PC-3 (cell line): ENCODE results near the gene ALKBH3. TPM values are rescaled to one million over a fixed set of nuclear protein-coding genes. Genes with fewer than 3 reads are reported as not detected.

Experiments
- ATAC-seq: fragments of 200-7000 bp; cut with Tn5 transposase; 2 replicates; pipeline ENCODE4 v1.9.1; 2020; ENCODE audit warnings: mild to moderate bottlenecking, moderate library complexity
- BruUV-seq: library from RNA; stranded (reverse); fragments of 400-500 nt; replicated peaks from 2 replicates; lab custom pipeline; 2021; lab: Mats Ljungman, UMichigan
- CTCF ChIA-PET: fragments of 300-600 bp; sonication (Branson Sonifier 250); formaldehyde crosslinking; loops from one replicate; lab custom pipeline; 2022; ENCODE audit warnings: antibody characterized with exemption; lab: Charles Lee
- POLR2A ChIA-PET: fragments of 300-600 bp; sonication (Branson Sonifier 250); formaldehyde crosslinking; loops from one replicate; lab custom pipeline; 2022; ENCODE audit warnings: antibody characterized with exemption; ENCODE audit not compliant: unreplicated experiment; lab: Charles Lee
- DNase-seq: peaks from one replicate; pipeline ENCODE4 v3.0.0-alpha.2; 2015
- H2AFZ ChIP-seq: fragments of 300-600 bp; sonication (generic); 2 replicates; pipeline ENCODE4 v1.6.0; 2016; ENCODE audit warnings: antibody characterized with exemption, low read length
- H3F3A ChIP-seq: fragments of 300-600 bp; sonication (generic); one replicate; pipeline ENCODE4 v1.6.0; 2017; ENCODE audit warnings: antibody characterized with exemption, low read length, control low read depth, mild to moderate bottlenecking; ENCODE audit not compliant: unreplicated experiment
- H3K27ac ChIP-seq: fragments of 300-600 bp; sonication (generic); 2 replicates; pipeline ENCODE4 v1.5.1; 2016; ENCODE audit warnings: mild to moderate bottlenecking, low read length
- H3K27me3 ChIP-seq: fragments of 300-600 bp; sonication (generic); 2 replicates; pipeline ENCODE4 v1.6.1; 2016; ENCODE audit warnings: low read length, mixed read lengths
- H3K36me3 ChIP-seq: fragments of 300-600 bp; sonication (generic); 2 replicates; pipeline ENCODE4 v1.6.1; 2016; ENCODE audit warnings: low read depth, mixed run types, low read length, mixed read lengths
- H3K4me1 ChIP-seq: fragments of 300-600 bp; sonication (generic); 2 replicates; pipeline ENCODE4 v1.5.1; 2016; ENCODE audit warnings: low read length; ENCODE audit not compliant: insufficient read depth
- H3K4me2 ChIP-seq: fragments of 300-600 bp; sonication (generic); 2 replicates; pipeline ENCODE4 v1.6.0; 2016; ENCODE audit warnings: low read length
- H3K4me3 ChIP-seq: fragments of 300-600 bp; sonication (generic); 2 replicates; pipeline ENCODE4 v1.5.1; 2016; ENCODE audit warnings: mild to moderate bottlenecking, low read length, mixed read lengths
- H3K79me2 ChIP-seq: fragments of 300-600 bp; sonication (generic); 2 replicates; pipeline ENCODE4 v1.6.1; 2017; ENCODE audit warnings: low read length, mixed read lengths
- H3K9ac ChIP-seq: fragments of 300-600 bp; sonication (generic); 2 replicates; pipeline ENCODE4 v1.6.0; 2016; ENCODE audit warnings: mild to moderate bottlenecking, low read length
- H3K9me2 ChIP-seq: fragments of 300-600 bp; sonication (generic); replicated peaks from 2 replicates; pipeline ENCODE4 v1.6.1; 2016; ENCODE audit warnings: mixed run types, low read length, mixed read lengths
- H3K9me3 ChIP-seq: fragments of 300-600 bp; sonication (generic); 2 replicates; pipeline ENCODE4 v1.6.1; 2016; ENCODE audit warnings: low read length, mixed read lengths
- H4K20me1 ChIP-seq: fragments of 300-600 bp; sonication (generic); 2 replicates; pipeline ENCODE4 v1.6.1; 2016; ENCODE audit warnings: low read length, mixed read lengths
- CTCF ChIP-seq: fragments of 300-600 bp; sonication (generic); conservative IDR thresholded peaks from 2 replicates; pipeline ENCODE4 v1.5.1; 2017; ENCODE audit warnings: antibody characterized with exemption, low read depth, mild to moderate bottlenecking, low read length
- EZH2 ChIP-seq: fragments of 300-600 bp; sonication (generic); IDR thresholded peaks from one replicate; pipeline ENCODE4 v1.6.1; 2017; ENCODE audit warnings: antibody characterized with exemption, mild to moderate bottlenecking, low read length; ENCODE audit not compliant: unreplicated experiment
- EZH2phosphoT487 ChIP-seq: fragments of 300-600 bp; sonication (generic); IDR thresholded peaks from 2 replicates; pipeline ENCODE4 v1.6.1; 2018; ENCODE audit warnings: mild to moderate bottlenecking, antibody characterized with exemption, low read length, borderline replicate concordance
- intact Hi-C: fragments of 100-400 bp; cut with micrococcal nuclease; formaldehyde crosslinking; loops from 2 replicates; pipeline ENCODE4 v1.9.0; 2023
- total RNA-seq: library from RNA; depleted of rRNA; stranded (reverse); fragments of >200 nt; gene quantifications from 2 replicates; pipeline ENCODE4 v1.2.3, GENCODE V29; 2014

Gene ALKBH3
- total RNA-seq, 1 experiment from 2014 or later, result 55.5 TPM

DNA sequence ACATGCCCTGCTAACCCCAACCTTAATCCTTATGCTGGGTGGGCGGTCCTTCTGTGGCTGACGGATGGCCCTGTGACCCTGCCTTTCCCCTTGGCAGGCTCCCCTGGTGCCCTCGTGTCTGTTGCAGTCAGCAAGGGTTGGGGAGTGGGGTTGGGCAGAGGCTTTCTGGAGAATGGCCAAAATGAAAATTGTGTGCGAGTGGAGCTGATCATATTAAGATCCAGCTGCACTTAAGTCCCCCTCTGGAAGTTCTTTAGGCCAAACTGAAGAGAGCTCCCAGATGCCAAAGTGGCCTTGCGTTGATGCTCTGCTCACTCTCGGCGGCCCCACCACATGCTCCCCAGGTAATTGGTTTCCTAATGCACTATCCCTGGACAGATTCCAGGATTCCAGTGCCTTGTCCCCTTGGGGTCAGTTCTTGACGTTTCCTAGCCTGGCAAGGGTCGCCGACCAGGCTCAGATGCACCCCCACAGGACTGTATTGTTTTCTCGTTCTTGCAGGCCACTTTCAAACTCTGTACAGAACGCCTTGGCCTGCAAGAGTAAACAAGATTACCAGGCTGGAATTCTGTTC is 45.4 kb downstream of the ALKBH3 start:
- CTCF ChIA-PET, result no interaction called here
- Histone ChIP-seq H3K4me1 (peaks cover 17% of the 10 kb centered on the region), H3K79me2 (no peaks in the 10 kb centered on the region), H4K20me1 (no peaks in the 10 kb centered on the region), H3K27me3 (no peaks in the 10 kb centered on the region), H3K27ac (no peak overlapping the region), H3K36me3 (no peaks in the 10 kb centered on the region; the same call in 1 of the 2 replicates), H3K9me3 (no peaks in the 10 kb centered on the region), H3K9me2 (no peaks in the 10 kb centered on the region), H3K9ac (no peak overlapping the region), H3K4me2 (no peak overlapping the region), H3K4me3 (no peak overlapping the region), H3F3A (no peaks in the 10 kb centered on the region), H2AFZ (no peak overlapping the region)
- DNase-seq (no peak), ATAC-seq (no peak)
- no TSS peak for BruUV-seq
- no peak for TF ChIP-seq CTCF
- no peak for TF ChIP-seq EZH2phosphoT487
- no peak for TF ChIP-seq EZH2
- intact Hi-C loops, result no loop called here
- POLR2A ChIA-PET, result no interaction called here

GRCh38 chr11:43927070-43927469 is 46.4 kb downstream of the ALKBH3 start:
- no peak overlapping the region for H3K27ac ChIP-seq
- H3K9ac ChIP-seq, result no peak overlapping the region
- no peak overlapping the region for H2AFZ ChIP-seq
- H3F3A ChIP-seq, result no peaks in the 10 kb centered on the region
- ChIA-PET CTCF (no interaction called here), POLR2A (no interaction called here)
- no peaks in the 10 kb centered on the region for H3K79me2 ChIP-seq
- no peaks in the 10 kb centered on the region for H4K20me1 ChIP-seq
- DNase-seq (no peak), ATAC-seq (no peak)
- intact Hi-C loops, result no loop called here
- H3K36me3 ChIP-seq, result no peaks in the 10 kb centered on the region
- TF ChIP-seq CTCF, result no peak
- no peak for TF ChIP-seq EZH2
- TF ChIP-seq EZH2phosphoT487, result no peak
- peaks cover 13% of the 10 kb centered on the region for H3K4me1 ChIP-seq
- no peaks in the 10 kb centered on the region for H3K9me2 ChIP-seq
- no peaks in the 10 kb centered on the region for H3K27me3 ChIP-seq
- H3K4me2 ChIP-seq, result no peak overlapping the region
- no peak overlapping the region for H3K4me3 ChIP-seq
- H3K9me3 ChIP-seq, result no peaks in the 10 kb centered on the region
- no TSS peak for BruUV-seq

DNA sequence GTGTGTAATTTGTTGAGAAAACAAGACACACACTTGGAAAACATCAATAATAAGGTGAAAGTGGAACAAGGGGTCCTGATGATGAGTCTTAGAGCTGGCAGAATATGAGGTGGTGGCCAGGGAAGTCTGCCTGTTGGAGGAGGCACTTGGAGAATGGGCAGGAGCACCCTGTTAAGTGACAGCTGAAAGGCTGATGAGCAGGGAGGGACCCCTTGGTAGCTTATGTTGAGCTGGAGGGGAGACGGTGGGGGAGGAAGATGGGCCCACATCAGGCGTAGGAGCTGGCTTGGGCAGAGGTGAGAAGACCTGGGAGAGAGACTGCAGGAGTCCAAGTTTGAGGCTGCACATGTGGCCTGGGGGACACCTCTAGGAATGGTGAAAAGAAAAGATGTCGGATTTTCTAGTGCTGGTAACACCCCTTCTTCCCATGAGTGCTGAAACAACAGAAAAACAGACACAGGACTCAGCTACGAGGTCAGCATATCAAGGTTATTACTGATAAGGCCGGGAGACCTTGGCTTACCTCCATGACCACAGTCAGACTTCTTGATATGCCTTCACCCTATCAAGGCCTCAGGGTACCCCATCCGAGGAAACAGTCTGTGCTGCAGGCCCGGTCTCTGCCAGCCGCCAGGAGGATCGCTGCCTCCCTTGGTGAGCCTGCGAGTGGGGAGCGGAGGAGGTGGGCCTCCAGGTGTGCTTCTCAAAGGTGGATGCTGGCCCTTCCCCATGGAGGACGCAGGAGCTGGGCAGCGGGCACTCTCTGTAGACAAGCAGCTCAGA is 47.5 kb downstream of the ALKBH3 start:
- H3K79me2 ChIP-seq, result no peaks in the 10 kb centered on the region
- intact Hi-C loops, result no loop called here
- ATAC-seq (no peak), DNase-seq (no peak)
- CTCF ChIA-PET, result no interaction called here
- no peak overlapping the region for H3K4me2 ChIP-seq
- peaks cover 11% of the 10 kb centered on the region for H3K4me1 ChIP-seq
- POLR2A ChIA-PET, result no interaction called here
- H3K36me3 ChIP-seq, result no peaks in the 10 kb centered on the region
- no TSS peak for BruUV-seq
- H3K4me3 ChIP-seq, result no peak overlapping the region
- TF ChIP-seq EZH2 (no peak), CTCF (no peak), EZH2phosphoT487 (no peak)
- H3K9ac ChIP-seq, result no peak overlapping the region
- no peaks in the 10 kb centered on the region for H3K9me3 ChIP-seq
- no peaks in the 10 kb centered on the region for H4K20me1 ChIP-seq
- H3K27ac ChIP-seq, result no peak overlapping the region
- no peak overlapping the region for H2AFZ ChIP-seq
- no peaks in the 10 kb centered on the region for H3K27me3 ChIP-seq
- H3F3A ChIP-seq, result no peaks in the 10 kb centered on the region
- H3K9me2 ChIP-seq, result no peaks in the 10 kb centered on the region
